ENCODE results near the gene ROPN1B. TPM values are rescaled to one million over a fixed set of nuclear protein-coding genes. Genes with fewer than 3 reads are reported as not detected.

The ROPN1B gene
- total and polyA plus RNA-seq, 8 donors: 0.13 to 0.31 TPM; not detected in 6

DNA sequence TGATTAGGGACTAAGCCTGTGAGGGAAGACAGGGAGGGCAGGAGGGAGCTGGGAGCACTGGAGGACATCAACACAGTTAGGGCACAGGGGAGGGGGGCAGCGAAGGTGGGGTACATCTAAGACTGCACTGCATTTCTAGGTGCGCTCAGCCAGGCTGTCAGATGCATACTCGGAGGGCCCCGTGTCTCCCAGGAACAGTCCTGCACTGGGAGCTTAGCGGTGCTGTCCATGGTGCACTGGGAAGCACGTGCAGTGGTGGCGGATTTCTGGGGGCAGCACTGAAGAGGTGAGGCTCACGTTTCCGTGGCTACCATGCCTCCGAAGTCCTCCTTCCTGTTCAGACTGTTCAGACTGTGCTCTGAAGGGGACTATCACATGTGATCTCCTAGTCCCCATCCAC, 54.4 kb downstream of the ROPN1B start:
- 74 to 88% (median 82%) methylated on average over 10 of the region's 10 CpGs for WGBS, 5 donors
- DNase-seq: no peak
- Histone ChIP-seq H3K27ac (no peak overlapping the region), H3K4me1 (no peaks in the 10 kb centered on the region), H3K9me3 (peaks cover 4 to 11% (median 7%) of the 10 kb centered on the region in 4 donors), H3K4me3 (no peak overlapping the region), H3K27me3 (no peaks in the 10 kb centered on the region), H3K36me3 (peaks cover 9 to 85% (median 57%) of the 10 kb centered on the region in 4 donors)
- intact Hi-C loops (cut with DNase I; ENCODE audit: low total_unique reads): no loop called here
- no peak for TF ChIP-seq EP300 (IDR thresholded peaks at IDR 0.05)
- TF ChIP-seq, protein P1, sequence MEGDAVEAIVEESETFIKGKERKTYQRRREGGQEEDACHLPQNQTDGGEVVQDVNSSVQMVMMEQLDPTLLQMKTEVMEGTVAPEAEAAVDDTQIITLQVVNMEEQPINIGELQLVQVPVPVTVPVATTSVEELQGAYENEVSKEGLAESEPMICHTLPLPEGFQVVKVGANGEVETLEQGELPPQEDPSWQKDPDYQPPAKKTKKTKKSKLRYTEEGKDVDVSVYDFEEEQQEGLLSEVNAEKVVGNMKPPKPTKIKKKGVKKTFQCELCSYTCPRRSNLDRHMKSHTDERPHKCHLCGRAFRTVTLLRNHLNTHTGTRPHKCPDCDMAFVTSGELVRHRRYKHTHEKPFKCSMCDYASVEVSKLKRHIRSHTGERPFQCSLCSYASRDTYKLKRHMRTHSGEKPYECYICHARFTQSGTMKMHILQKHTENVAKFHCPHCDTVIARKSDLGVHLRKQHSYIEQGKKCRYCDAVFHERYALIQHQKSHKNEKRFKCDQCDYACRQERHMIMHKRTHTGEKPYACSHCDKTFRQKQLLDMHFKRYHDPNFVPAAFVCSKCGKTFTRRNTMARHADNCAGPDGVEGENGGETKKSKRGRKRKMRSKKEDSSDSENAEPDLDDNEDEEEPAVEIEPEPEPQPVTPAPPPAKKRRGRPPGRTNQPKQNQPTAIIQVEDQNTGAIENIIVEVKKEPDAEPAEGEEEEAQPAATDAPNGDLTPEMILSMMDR (IDR thresholded peaks at IDR 0.05): no peak
- no peak for TF ChIP-seq POLR2A (IDR thresholded peaks at IDR 0.05)
- TF ChIP-seq POLR2AphosphoS5 (IDR thresholded peaks at IDR 0.05): no peak

DNA sequence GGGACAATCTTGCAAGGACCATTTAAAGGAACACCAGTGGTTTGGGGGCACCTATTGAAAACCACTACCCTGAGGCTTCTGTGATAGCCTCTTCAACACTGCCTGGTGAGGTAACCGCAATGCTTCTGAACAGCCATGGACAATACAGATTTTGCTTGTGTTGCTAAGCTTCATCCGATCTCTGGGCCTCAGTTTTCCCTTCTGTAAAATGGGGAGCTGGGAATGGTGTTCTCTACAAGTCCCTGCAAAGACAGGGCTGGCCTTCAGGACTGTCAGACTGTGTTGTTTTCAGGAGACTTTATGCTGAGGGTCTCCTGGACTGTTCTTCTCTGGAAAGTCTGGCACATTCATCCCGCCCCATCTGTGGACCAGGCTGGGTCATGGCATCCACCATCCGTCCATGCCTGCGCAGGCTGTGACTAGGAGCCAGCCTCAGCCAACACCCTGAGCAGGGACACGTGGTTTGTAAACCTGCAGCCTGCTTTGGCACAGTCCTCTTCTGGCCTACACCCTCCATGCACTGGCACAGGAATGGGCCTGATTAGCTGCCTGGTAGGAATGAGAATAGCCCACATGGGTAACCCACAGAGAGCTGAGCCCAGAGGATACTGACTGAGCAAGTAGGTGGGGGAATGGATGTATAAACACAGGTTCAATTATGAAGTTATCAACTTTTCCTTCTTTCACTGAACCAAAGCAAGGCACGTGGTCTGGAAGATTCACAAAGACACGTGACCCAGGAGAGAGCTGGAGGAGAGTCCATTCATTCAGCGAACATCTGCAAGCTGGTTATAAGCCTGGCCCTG, 55.3 kb downstream of the ROPN1B start:
- TF ChIP-seq POLR2A (IDR thresholded peaks at IDR 0.05) (no peak), EP300 (IDR thresholded peaks at IDR 0.05) (no peak), POLR2AphosphoS5 (IDR thresholded peaks at IDR 0.05) (no peak)
- TF ChIP-seq, protein P1 (IDR thresholded peaks at IDR 0.05): no peak
- no peaks in the 10 kb centered on the region for H3K27me3 ChIP-seq
- peaks cover 4 to 16% (median 12%) of the 10 kb centered on the region in 4 donors for H3K9me3 ChIP-seq
- intact Hi-C loops (cut with DNase I; ENCODE audit: low total_unique reads): no loop called here
- no peaks in the 10 kb centered on the region for H3K4me1 ChIP-seq
- WGBS, 5 donors: 89 to 95% (median 94%) methylated on average over 7 to 9 of the region's 9 CpGs
- DNase-seq: no peak
- H3K36me3 ChIP-seq: peaks cover 9 to 92% (median 63%) of the 10 kb centered on the region in 4 donors
- no peak overlapping the region for H3K4me3 ChIP-seq
- no peak overlapping the region for H3K27ac ChIP-seq

DNA sequence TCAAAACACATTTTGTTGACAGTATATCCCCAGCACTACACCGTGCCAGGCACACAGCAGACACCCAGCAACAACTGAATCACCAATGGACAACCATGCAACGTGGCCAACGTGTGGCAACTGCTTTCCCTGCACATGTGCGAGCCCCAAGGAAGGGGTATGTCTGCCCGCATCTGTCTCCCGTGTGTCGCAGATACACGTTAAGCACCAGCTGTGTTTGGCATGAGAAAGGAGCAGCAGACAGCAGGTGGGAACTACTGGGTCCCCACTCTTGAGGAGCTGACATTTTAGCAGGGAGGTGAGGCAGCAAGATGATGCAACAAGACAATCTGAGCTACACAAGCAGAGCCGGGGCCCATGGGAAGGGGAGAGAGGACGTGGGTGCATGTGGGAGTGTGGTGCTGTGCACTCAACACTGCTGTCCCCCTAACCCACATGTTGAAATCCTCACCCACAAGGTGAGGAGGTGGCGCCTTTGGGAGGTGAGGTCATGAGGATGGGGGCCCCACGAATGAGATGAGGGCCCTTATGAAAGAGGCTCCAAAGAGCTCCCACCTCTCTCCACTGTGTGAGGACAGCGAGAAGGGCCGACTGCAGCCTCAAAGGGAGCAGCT, 56.2 kb downstream of the ROPN1B start:
- no peak for DNase-seq
- 85 to 93% (median 91%) methylated on average over 14 of the region's 14 CpGs for WGBS, 5 donors
- Histone ChIP-seq H3K9me3 (peaks cover 4 to 16% (median 12%) of the 10 kb centered on the region in 4 donors), H3K36me3 (peaks cover 9 to 86% (median 61%) of the 10 kb centered on the region in 4 donors), H3K4me3 (no peak overlapping the region), H3K27ac (no peak overlapping the region), H3K4me1 (no peaks in the 10 kb centered on the region), H3K27me3 (no peaks in the 10 kb centered on the region)
- intact Hi-C loops (cut with DNase I; ENCODE audit: low total_unique reads): no loop called here
- TF ChIP-seq EP300 (IDR thresholded peaks at IDR 0.05) (no peak), POLR2AphosphoS5 (IDR thresholded peaks at IDR 0.05) (no peak)

DNA sequence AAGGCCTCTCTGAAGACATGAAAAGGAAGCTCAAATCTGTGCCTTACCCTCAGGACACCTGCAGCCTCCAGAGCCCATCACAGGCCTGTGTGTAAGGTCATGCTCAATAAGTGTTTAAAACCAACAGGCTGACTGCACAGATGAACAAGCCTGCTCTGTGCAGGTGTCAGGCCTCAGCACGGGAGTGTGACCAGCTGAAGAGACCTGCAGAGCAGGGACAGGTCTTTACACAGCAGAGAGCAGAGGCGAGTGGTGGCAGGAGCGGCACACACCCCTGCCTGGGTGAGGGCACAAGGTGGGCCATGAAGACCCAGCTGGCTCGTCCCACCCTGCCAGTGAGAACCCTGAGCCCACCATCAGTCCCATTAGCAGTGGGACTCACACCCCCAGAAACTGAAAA, 56.9 kb downstream of the ROPN1B start:
- Histone ChIP-seq H3K36me3 (peaks cover 9 to 85% (median 63%) of the 10 kb centered on the region in 4 donors), H3K9me3 (peaks cover 4 to 16% (median 12%) of the 10 kb centered on the region in 4 donors), H3K4me1 (no peaks in the 10 kb centered on the region), H3K27me3 (no peaks in the 10 kb centered on the region), H3K27ac (no peak overlapping the region), H3K4me3 (no peak overlapping the region)
- DNase-seq: no peak
- 83 to 100% (median 95%) methylated on average over 1 to 4 of the region's 4 CpGs for WGBS, 5 donors
- TF ChIP-seq POLR2A (IDR thresholded peaks at IDR 0.05) (no peak), EP300 (IDR thresholded peaks at IDR 0.05) (no peak), POLR2AphosphoS5 (IDR thresholded peaks at IDR 0.05) (no peak)
- TF ChIP-seq, protein P1 (IDR thresholded peaks at IDR 0.05): no peak
- intact Hi-C loops (cut with DNase I; ENCODE audit: low total_unique reads): no loop called here
